Parathyroid adenoma (tissue), 2 donors: ENCODE results near the gene PPP1R3G.
A peak's percentile ranks its signal among the peaks of the same experiment; 100 is the strongest.

Source experiments
- H2AFZ ChIP-seq: fragments of 300-600 bp; sonication (generic); one replicate; pipeline ENCODE4 v1.7.0; 2017; ENCODE audit warnings: antibody characterized with exemption, mild to moderate bottlenecking
- H3K27ac ChIP-seq: fragments of 300-600 bp; sonication (generic); one replicate; pipeline ENCODE4 v1.7.0; 2017
- H3K27me3 ChIP-seq: fragments of 300-600 bp; sonication (generic); one replicate; pipeline ENCODE4 v1.7.0; 2017; ENCODE audit warnings: low read length; ENCODE audit not compliant: control insufficient read depth, insufficient read depth
- H3K36me3 ChIP-seq: fragments of 300-600 bp; sonication (generic); one replicate; pipeline ENCODE4 v1.7.0; 2017; ENCODE audit warnings: low read length; ENCODE audit not compliant: control insufficient read depth, insufficient read depth
- H3K4me1 ChIP-seq: fragments of 300-600 bp; sonication (generic); one replicate; pipeline ENCODE4 v1.7.0; 2017; ENCODE audit warnings: control low read depth
- H3K4me2 ChIP-seq: fragments of 300-600 bp; sonication (generic); one replicate; pipeline ENCODE4 v1.7.0; 2017; ENCODE audit warnings: low read length
- H3K4me3 ChIP-seq: fragments of 300-600 bp; sonication (generic); one replicate; pipeline ENCODE4 v1.7.0; 2017; ENCODE audit warnings: low read depth, low read length
- H3K79me2 ChIP-seq: fragments of 300-600 bp; sonication (generic); one replicate; pipeline ENCODE4 v1.7.0; 2017; ENCODE audit warnings: control low read depth
- H3K9ac ChIP-seq: fragments of 300-600 bp; sonication (generic); one replicate; pipeline ENCODE4 v1.7.0; 2017; ENCODE audit warnings: mild to moderate bottlenecking
- H3K9me3 ChIP-seq: fragments of 300-600 bp; sonication (generic); one replicate; pipeline ENCODE4 v1.7.0; 2017; ENCODE audit warnings: low read length; ENCODE audit not compliant: control insufficient read depth
- CTCF ChIP-seq: fragments of 300-600 bp; sonication (generic); IDR thresholded peaks from one replicate; pipeline ENCODE4 v1.7.0; 2017; ENCODE audit warnings: antibody characterized with exemption, mild to moderate bottlenecking
- donor health status: primary hyperparathyroidism.

PPP1R3G gene

GRCh38 chr6:5085648-5086293 is 630 bp downstream of the PPP1R3G start:
- H3K9ac ChIP-seq, result peak overlapping the region; percentile 69

GRCh38 chr6:5086294-5086890 is 1.3 kb downstream of the PPP1R3G start:
- H3K79me2 ChIP-seq, result no peaks in the 10 kb centered on the region
- H3K36me3 ChIP-seq, result no peaks in the 10 kb centered on the region
- H3K4me3 ChIP-seq, result peak overlapping the region; percentile 41
- peak overlapping the region; percentile 99 for H2AFZ ChIP-seq
- H3K4me1 ChIP-seq, result no peaks in the 10 kb centered on the region
- H3K27me3 ChIP-seq, result no peaks in the 10 kb centered on the region
- H3K4me2 ChIP-seq, result peak overlapping the region; percentile 73
- no peak for TF ChIP-seq CTCF
- no peak overlapping the region for H3K9ac ChIP-seq
- no peak overlapping the region for H3K27ac ChIP-seq
- H3K9me3 ChIP-seq, result no peaks in the 10 kb centered on the region

More at GRCh38 chr6:5085648-5086293, 630 bp downstream of the PPP1R3G start:
- Histone ChIP-seq H3K9me3 (no peaks in the 10 kb centered on the region), H3K79me2 (no peaks in the 10 kb centered on the region), H3K27ac (peak overlapping the region; percentile 68), H3K4me1 (no peaks in the 10 kb centered on the region), H3K4me3 (peak overlapping the region; percentile 41), H2AFZ (peak overlapping the region; percentile 99), H3K27me3 (no peaks in the 10 kb centered on the region), H3K36me3 (no peaks in the 10 kb centered on the region), H3K4me2 (peak overlapping the region; percentile 73)
- TF ChIP-seq CTCF, result no peak

- Histone ChIP-seq H2AFZ (no peak overlapping the region), H3K4me1 (no peaks in the 10 kb centered on the region), H3K27ac (no peak overlapping the region), H3K27me3 (no peaks in the 10 kb centered on the region), H3K36me3 (no peaks in the 10 kb centered on the region), H3K79me2 (no peaks in the 10 kb centered on the region), H3K4me2 (no peak overlapping the region), H3K9me3 (no peaks in the 10 kb centered on the region), H3K4me3 (no peak overlapping the region), H3K9ac (no peak overlapping the region)
- no peak for TF ChIP-seq CTCF
Observed at GRCh38 chr6:5087389-5087788, 2.2 kb downstream of the PPP1R3G start.

- no peaks in the 10 kb centered on the region for H3K4me1 ChIP-seq
- H3K27ac ChIP-seq, result no peak overlapping the region
- no peaks in the 10 kb centered on the region for H3K36me3 ChIP-seq
- H3K4me3 ChIP-seq, result no peak overlapping the region
- no peaks in the 10 kb centered on the region for H3K79me2 ChIP-seq
- H3K9me3 ChIP-seq, result no peaks in the 10 kb centered on the region
- no peak overlapping the region for H3K4me2 ChIP-seq
- H3K9ac ChIP-seq, result no peak overlapping the region
- no peak for TF ChIP-seq CTCF
- H2AFZ ChIP-seq, result no peak overlapping the region
- H3K27me3 ChIP-seq, result no peaks in the 10 kb centered on the region
Observed at GRCh38 chr6:5088780-5089179, 3.6 kb downstream of the PPP1R3G start.
